Measurements from ENCODE around the gene ERC2.
A peak's percentile ranks its signal among the peaks of the same experiment; 100 is the strongest.
"Not testable (repeated sequence)": the region's sequence is repeated elsewhere in the genome, so short reads cannot be mapped to it uniquely, and the experiment has no call there.

Gene ERC2

GRCh38 chr3:55527361-55527760 is 940.9 kb downstream of the ERC2 start:
- DNase-seq: no peak

DNA sequence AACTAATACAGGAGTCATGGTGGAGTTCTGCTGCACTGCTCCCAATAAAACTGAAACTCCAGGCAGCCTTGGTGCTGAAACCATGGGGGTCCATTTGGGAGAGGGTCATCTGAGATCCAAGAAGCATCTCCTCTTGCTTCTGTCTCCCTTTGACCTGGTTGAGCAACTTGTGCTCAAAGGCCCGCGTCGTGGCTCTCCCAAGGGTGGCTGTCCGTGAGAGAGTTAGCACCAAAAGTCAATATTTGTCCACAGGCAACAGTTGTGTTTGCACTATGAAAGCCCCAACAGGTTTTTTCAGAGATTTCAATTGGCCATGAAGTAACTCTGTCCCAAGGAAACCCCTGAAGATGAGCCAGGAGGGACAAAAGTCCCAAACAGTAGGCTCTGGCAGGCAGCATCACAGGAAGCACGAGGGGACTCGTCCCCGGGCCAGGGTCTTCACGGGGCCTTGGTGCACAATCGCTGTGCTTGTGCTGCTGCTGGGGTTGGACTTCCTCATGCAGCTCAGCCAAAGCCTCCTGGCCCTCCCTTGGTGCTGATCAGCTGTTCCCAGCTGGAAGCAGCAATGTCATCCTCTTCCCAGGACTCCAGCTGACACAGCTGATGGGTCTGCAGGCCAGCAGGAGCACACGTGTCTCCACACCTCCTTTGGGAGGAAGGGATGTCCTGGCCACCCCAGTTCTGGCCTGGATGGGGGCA is 941.8 kb downstream of the ERC2 start:
- peak; percentile 4 for DNase-seq

- no peak for DNase-seq
These were observed 942.8 kb downstream of the ERC2 start for GRCh38 chr3:55525436-55525835.

GRCh38 chr3:55524565-55525244 is 943.6 kb downstream of the ERC2 start:
- DNase-seq: no peak

- no peak for DNase-seq
These were observed 944.8 kb downstream of the ERC2 start for GRCh38 chr3:55523471-55523870.

GRCh38 chr3:55521738-55522421 is 946.4 kb downstream of the ERC2 start:
- DNase-seq: no peak

DNA sequence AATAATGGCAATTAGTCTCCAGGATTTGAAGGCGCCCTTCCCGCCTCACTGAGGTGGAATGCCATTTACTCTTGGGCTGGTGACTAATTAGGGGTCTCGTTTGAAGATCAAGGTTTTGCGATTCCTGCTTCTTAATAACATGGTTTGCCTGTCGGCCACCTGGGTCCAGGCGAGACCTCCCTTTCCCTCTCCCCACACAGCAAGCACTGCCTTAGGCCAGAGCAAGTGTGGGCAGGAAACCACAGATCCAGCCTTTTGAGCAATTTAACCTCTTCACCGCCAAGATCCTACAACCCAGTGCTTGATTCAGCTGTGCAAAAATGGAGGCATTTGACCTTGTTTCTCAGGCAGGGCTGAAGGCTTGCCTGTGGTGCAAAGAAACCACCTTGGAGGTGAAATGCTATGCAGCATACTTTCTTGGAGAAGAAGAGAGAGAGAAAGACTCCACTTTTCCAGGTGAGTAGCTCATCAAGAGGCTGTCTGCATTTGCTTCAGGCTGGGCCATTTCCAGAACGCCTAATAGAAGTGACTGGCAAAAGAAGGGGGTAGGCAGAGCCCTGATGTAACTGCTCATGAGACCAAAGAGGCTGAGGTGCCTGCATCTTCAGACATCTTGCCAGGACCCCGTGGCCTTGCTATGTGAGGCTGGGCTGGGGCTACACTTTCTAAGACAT is 947.1 kb downstream of the ERC2 start:
- no peak for DNase-seq

DNA sequence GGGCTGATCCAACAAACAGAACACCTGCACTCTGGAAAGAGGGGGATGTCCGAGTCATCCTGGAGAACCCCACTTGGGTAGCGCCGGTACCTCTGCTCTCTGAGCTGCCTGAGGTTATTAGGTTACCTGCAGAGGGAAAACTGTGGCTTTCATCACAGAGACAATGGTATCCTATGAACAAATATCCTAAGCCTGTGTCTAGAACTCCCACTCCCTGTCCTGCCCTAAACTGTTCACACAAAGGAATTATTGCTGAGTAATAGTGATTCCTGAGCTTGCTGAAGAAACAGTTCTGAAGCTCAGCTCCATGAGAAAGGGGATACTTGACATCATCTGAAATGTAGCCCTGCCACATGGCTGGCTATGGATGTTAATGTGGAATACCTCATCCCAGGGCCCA is 949.2 kb downstream of the ERC2 start:
- DNase-seq: no peak

DNA sequence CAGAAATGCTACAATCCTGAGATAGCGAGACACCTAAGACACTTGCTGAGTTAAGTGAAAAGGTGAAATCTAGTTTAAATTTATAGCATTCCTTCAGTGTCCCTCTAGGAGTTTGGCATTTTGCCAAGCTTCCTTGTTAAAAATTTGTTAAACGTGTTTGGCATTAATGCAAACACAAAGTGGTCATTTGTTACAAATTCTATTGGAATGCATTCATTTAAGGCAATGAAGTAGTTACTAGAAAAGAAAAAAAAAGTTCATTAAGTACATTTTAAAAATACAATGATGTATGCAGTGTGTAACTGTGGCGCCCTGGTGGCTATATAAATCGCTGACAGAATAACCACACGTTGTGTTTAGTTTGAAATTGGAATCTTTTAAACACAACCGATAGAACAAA is 949.8 kb downstream of the ERC2 start:
- no peak for DNase-seq

DNA sequence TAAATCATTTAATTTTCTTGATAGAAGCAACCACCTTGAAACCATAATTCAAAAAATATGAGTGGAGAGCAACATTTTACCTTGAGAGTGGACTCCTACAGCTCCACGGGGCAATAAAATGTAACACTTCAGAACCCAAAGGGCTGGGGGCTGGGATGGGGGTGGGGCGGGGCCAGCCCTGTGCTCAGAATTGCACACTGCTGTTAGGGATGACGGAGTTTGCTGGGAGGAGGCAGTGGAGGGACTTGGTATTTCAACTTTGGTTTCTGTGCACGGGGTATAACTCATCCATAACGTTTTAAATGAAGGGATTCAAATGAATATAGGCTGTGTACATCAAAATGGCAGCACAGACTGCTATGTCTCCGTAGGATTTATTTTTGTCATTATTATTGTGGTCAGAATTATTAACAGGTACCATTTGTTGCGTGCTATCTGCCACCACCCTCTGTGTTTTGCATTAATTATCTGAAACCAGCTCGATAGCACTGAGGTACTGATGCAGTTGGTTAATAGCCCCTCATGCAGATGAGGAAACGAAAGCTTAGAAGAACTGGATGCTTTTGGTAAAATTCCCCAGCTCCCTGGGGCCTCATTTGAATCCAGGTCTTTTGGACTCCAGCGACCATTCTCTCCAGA is 951.8 kb downstream of the ERC2 start:
- no peak for DNase-seq

DNA sequence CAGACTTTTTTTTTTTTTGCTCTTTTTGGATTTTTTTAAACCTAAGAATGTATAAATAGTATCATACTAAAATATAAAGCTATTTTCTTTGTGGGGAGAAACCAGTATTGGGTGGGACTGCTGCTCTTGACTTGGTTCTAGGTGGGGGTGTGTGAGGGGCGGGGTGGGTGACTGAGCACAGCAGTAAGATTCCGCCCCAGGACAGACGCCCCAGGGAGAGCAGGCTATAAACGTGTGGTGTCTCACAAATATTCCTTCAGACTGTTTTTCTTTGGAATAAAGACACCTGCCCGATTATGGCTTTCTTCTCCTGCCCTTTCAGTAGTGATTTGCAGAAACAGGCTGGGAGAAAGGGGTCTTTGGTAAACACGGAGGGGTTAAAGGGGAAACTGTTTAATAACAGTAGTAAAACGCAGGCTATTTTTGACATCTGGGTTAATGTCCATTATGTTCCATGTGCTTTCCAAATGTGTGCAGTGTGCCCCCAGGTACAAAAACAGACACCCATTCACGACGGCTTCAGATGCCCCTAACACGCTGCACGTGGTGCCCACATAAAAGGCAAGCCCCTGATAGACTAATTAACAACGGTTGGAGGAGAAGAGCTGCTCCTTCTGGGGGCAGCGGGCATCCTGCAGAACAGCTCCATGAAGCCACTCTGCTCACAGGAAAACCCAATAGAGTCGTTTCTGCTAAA is 952.6 kb downstream of the ERC2 start:
- DNase-seq: no peak

- no peak for DNase-seq
These were observed 953.3 kb downstream of the ERC2 start for GRCh38 chr3:55514962-55515361.

- DNase-seq: no peak
These were observed 955.5 kb downstream of the ERC2 start for GRCh38 chr3:55512571-55513343.

- no peak for DNase-seq
These were observed 956.2 kb downstream of the ERC2 start for GRCh38 chr3:55511895-55512570.

- DNase-seq: no peak
These were observed 959.9 kb downstream of the ERC2 start for GRCh38 chr3:55508335-55508734.

DNA sequence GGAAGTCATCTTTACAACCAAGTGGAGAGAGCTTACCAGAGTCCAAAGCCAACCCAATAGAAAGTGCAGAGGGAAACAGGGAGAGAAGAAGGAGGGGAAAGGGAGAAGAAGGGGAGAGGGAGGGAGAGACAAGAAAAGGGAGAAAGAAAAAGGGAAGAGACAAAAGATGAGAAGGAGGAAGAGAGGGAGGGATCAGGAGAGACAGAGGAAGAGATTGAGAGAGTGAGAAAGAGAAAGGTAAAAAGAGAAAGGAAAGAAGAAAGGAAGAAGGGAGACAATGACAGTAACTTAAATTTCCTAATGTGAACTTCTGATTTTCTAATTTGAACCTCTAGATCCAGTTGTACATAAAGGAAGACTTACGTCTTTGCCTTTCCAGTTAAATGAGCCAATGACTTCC is 960.5 kb downstream of the ERC2 start:
- DNase-seq: no peak

- DNase-seq: no peak
These were observed 962.5 kb downstream of the ERC2 start for GRCh38 chr3:55505776-55506175.

DNA sequence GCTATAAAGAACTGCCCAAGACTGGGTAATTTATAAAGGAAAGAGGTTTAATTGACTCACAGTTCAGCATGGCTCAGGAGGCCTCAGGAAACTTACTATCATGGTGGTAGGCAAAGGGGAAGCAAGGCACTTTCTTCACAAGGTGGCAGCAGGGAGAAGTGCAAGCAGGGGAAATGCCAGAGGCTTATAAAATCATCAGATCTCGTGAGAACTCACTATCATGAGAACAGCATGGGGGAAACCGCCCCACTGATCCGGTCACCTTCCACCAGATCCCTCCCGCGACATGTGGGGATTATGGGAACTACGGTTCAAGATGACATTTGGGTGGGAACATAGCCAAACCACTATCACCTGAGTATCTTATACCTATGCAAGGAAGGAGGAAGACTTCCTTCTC is 963.2 kb downstream of the ERC2 start:
- not testable (repeated sequence) for DNase-seq

GRCh38 chr3:55501905-55502304 is 966.4 kb downstream of the ERC2 start:
- no peak for DNase-seq

DNA sequence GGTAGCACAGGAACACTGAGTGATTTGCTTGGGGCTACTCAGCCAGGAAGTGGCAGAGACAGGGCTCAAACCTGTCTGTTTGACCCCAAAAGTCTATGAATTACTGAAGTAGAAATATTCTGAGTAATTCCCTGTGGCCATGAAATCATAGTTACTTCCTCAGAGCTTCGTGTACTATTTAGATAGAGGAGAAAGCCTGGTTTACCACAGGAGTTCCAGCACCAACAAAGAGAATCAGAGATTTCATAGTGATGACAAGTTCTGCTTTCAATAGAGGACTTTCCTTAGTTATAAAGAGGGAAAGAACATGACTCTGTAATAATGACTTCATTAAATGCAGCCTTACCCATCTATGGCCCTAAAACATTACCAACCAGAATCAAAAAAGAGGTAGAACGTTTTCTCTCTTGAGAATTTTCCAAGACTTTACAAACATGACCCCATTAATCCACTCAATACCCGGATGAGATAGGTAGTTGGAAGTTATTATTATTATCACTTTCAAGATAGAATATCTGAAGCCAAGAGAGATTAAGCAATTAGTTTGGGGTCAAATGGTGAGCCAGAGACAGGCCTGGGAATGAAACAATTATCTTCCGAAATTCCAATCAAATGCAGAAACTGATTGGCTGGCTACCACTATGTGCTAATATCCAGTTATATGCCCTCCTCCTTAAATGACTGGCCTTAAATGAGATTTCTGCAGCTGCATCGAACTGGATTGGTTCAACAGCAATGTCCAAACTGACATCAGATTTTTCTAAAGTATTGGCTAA is 967.5 kb downstream of the ERC2 start:
- no peak for DNase-seq

Data from NCI-H774 (cell line).